GM12874 (cell line): ENCODE data around the gene UTP3.

Experiments
- CTCF ChIP-seq: IDR thresholded peaks from 2 replicates; pipeline ENCODE4 v1.5.1; 2011; ENCODE audit warnings: low read depth, mild to moderate bottlenecking, control low read depth, low read length, moderate library complexity; ENCODE audit not compliant: insufficient read depth

Gene UTP3

GRCh38 chr4:70660106-70660505, 28.2 kb upstream of the UTP3 start:
- TF ChIP-seq CTCF, result no peak

- TF ChIP-seq CTCF, result no peak
Observed at GRCh38 chr4:70666369-70666768, 22.0 kb upstream of the UTP3 start, which contains the start of gene JCHAIN. Gene JCHAIN (minus strand): TSS chr4:70666508. CDS start chr4:70666490, 18 bp downstream.

- no peak for TF ChIP-seq CTCF
Observed at GRCh38 chr4:70667740-70668535, 20.4 kb upstream of the UTP3 start.

GRCh38 chr4:70670332-70671014, 17.9 kb upstream of the UTP3 start:
- no peak for TF ChIP-seq CTCF

GRCh38 chr4:70671091-70671490, 17.2 kb upstream of the UTP3 start:
- TF ChIP-seq CTCF, result no peak

- no peak for TF ChIP-seq CTCF
Observed at GRCh38 chr4:70674191-70674590, 14.1 kb upstream of the UTP3 start.

- no peak for TF ChIP-seq CTCF
Observed at GRCh38 chr4:70674731-70675130, 13.6 kb upstream of the UTP3 start.
